HG02623 (cell line): ENCODE measurements around the gene CTAGE9.
"Not testable (repeated sequence)": the region's sequence is repeated elsewhere in the genome, so short reads cannot be mapped to it uniquely, and the experiment has no call there.

Experiments
- ATAC-seq: cut with Tn5 transposase; IDR thresholded peaks from one replicate; pipeline ENCODE4 v1.9.1; 2021; ENCODE audit warnings: moderate library complexity; ENCODE audit not compliant: unreplicated experiment

The CTAGE9 gene

GRCh38 chr6:131710917-131711316, at the start of gene CTAGE9:
TSS of gene CTAGE9 (minus strand) at chr6:131711017. CDS start at chr6:131711017, 0 bp downstream.
- ATAC-seq, result not testable (repeated sequence)

GRCh38 chr6:131758920-131759319, 48.1 kb upstream of the CTAGE9 start:
- ATAC-seq, result no peak

GRCh38 chr6:131756039-131756438, 45.2 kb upstream of the CTAGE9 start:
- no peak for ATAC-seq

GRCh38 chr6:131755597-131755996, 44.8 kb upstream of the CTAGE9 start:
- ATAC-seq, result no peak

GRCh38 chr6:131754715-131755567, 44.1 kb upstream of the CTAGE9 start:
- no peak for ATAC-seq

GRCh38 chr6:131754088-131754487, 43.3 kb upstream of the CTAGE9 start:
- no peak for ATAC-seq

GRCh38 chr6:131751012-131751715, 40.3 kb upstream of the CTAGE9 start:
- ATAC-seq, result not testable (repeated sequence)

GRCh38 chr6:131749023-131749422, 38.2 kb upstream of the CTAGE9 start:
- ATAC-seq, result no peak

- ATAC-seq, result no peak
Observed at GRCh38 chr6:131747821-131748353, 37.1 kb upstream of the CTAGE9 start.

- ATAC-seq, result no peak
Observed at GRCh38 chr6:131745476-131745875, 34.7 kb upstream of the CTAGE9 start.

- no peak for ATAC-seq
Observed at GRCh38 chr6:131744432-131745287, 33.8 kb upstream of the CTAGE9 start.

GRCh38 chr6:131741688-131742393, 31.0 kb upstream of the CTAGE9 start:
- ATAC-seq, result no peak

- no peak for ATAC-seq
Observed at GRCh38 chr6:131740161-131740560, 29.3 kb upstream of the CTAGE9 start.

- no peak for ATAC-seq
Observed at GRCh38 chr6:131739136-131739535, 28.3 kb upstream of the CTAGE9 start.

- ATAC-seq, result no peak
Observed at GRCh38 chr6:131736811-131737210, 26.0 kb upstream of the CTAGE9 start.

- ATAC-seq, result no peak
Observed at GRCh38 chr6:131736003-131736596, 25.3 kb upstream of the CTAGE9 start.

GRCh38 chr6:131733376-131734016, 22.7 kb upstream of the CTAGE9 start:
- ATAC-seq, result no peak

GRCh38 chr6:131731224-131731623, 20.4 kb upstream of the CTAGE9 start:
- no peak for ATAC-seq

GRCh38 chr6:131730264-131730663, 19.4 kb upstream of the CTAGE9 start:
- no peak for ATAC-seq
